HEK293 (cell line): ENCODE data around the gene SDC3.

ENCODE experiments used
- CTCF ChIA-PET: fragments of 350-600 bp; formaldehyde crosslinking; extraction: SDS; loops from one replicate; lab custom pipeline; 2021; ENCODE audit warnings: antibody characterized with exemption; lab: Yijun Ruan, JAX
- POLR2A ChIA-PET: fragments of 300-600 bp; formaldehyde crosslinking; extraction: SDS; loops from one replicate; lab custom pipeline; 2020; ENCODE audit warnings: antibody characterized with exemption, inconsistent platforms; lab: Yijun Ruan, JAX
- H3K27ac ChIP-seq: fragments of 200-500 bp; sonication (Bioruptor generic); 2 replicates; pipeline ENCODE4 v1.5.1; 2014; ENCODE audit warnings: low read depth, low read length, control low read depth, inconsistent platforms; ENCODE audit errors: extremely low read depth
- H3K36me3 ChIP-seq, 2 experiments: fragments of 200-500 bp in 1 of 2; sonication (Bioruptor generic) in 1 of 2; 1 replicate in 1 of 2; 2 replicates in 1 of 2; pipeline ENCODE4 v1.5.1; 2014 to 2017; ENCODE audit warnings: inconsistent platforms in 2 of 2, low read length in 2 of 2; ENCODE audit not compliant: control insufficient read depth in 2 of 2, insufficient read depth in 1 of 2
- H3K4me1 ChIP-seq: fragments of 200-500 bp; sonication (Bioruptor generic); 2 replicates; pipeline ENCODE4 v1.5.1; 2014; ENCODE audit warnings: mild to moderate bottlenecking, low read length, inconsistent platforms; ENCODE audit not compliant: control insufficient read depth, insufficient read depth
- H3K4me3 ChIP-seq: 2 replicates; pipeline ENCODE4 v1.5.1; 2011; ENCODE audit warnings: low read depth, mild to moderate bottlenecking, control low read depth, low read length, moderate library complexity
- H3K9me3 ChIP-seq: fragments of 200-500 bp; sonication (Bioruptor generic); 2 replicates; pipeline ENCODE4 v1.5.1; 2014; ENCODE audit warnings: low read depth, low read length, inconsistent platforms; ENCODE audit not compliant: control insufficient read depth, insufficient read depth
- EGR2 ChIP-seq: fragments of 450-650 bp; formaldehyde crosslinking; IDR thresholded peaks from 2 replicates; pipeline ENCODE4 v1.5.1; 2016; ENCODE audit warnings: low read depth, missing biosample characterization, missing genetic modification characterization
- GLI4 ChIP-seq: fragments of 450-650 bp; formaldehyde crosslinking; IDR thresholded peaks from 2 replicates; pipeline ENCODE4 v1.5.1; 2016; ENCODE audit warnings: missing biosample characterization, missing genetic modification characterization
- GLIS2 ChIP-seq: fragments of 450-650 bp; formaldehyde crosslinking; IDR thresholded peaks from 2 replicates; pipeline ENCODE4 v1.5.1; 2016; ENCODE audit warnings: missing biosample characterization, missing genetic modification characterization
- KLF1 ChIP-seq: fragments of 450-650 bp; formaldehyde crosslinking; IDR thresholded peaks from 2 replicates; pipeline ENCODE4 v1.5.1; 2016; ENCODE audit warnings: missing biosample characterization, missing genetic modification characterization
- ZFHX2 ChIP-seq: fragments of 450-650 bp; formaldehyde crosslinking; conservative IDR thresholded peaks from 2 replicates; pipeline ENCODE4 v1.5.1; 2016; ENCODE audit warnings: missing biosample characterization, missing genetic modification characterization
- ZNF112 ChIP-seq: fragments of 450-650 bp; formaldehyde crosslinking; IDR thresholded peaks from 2 replicates; pipeline ENCODE4 v1.5.0; 2017; ENCODE audit warnings: missing biosample characterization, missing genetic modification characterization
- ZNF221 ChIP-seq: fragments of 450-650 bp; formaldehyde crosslinking; IDR thresholded peaks from 2 replicates; pipeline ENCODE4 v1.5.1; 2017; ENCODE audit warnings: missing biosample characterization, missing genetic modification characterization, borderline replicate concordance
- ZNF302 ChIP-seq: fragments of 450-650 bp; formaldehyde crosslinking; IDR thresholded peaks from 2 replicates; pipeline ENCODE4 v1.5.1; 2016; ENCODE audit warnings: missing biosample characterization, missing genetic modification characterization, low read depth
- ZNF311 ChIP-seq: fragments of 450-650 bp; formaldehyde crosslinking; IDR thresholded peaks from 2 replicates; pipeline ENCODE4 v1.5.1; 2017; ENCODE audit warnings: missing biosample characterization, missing genetic modification characterization, borderline replicate concordance
- ZNF830 ChIP-seq: fragments of 450-650 bp; IDR thresholded peaks from 2 replicates; pipeline ENCODE4 v1.5.0; 2018; ENCODE audit warnings: missing biosample characterization, missing genetic modification characterization, low read depth, mild to moderate bottlenecking, moderate library complexity
- TF ChIP-seq, protein P1 (sequence below): fragments of 450-650 bp; formaldehyde crosslinking; IDR thresholded peaks from 2 replicates; pipeline ENCODE4 v1.5.1; 2016; ENCODE audit warnings: missing biosample characterization, missing genetic modification characterization
- TF ChIP-seq, protein P2 (sequence below): fragments of 450-650 bp; formaldehyde crosslinking; IDR thresholded peaks from 2 replicates; pipeline ENCODE4 v1.5.1; 2017; ENCODE audit warnings: missing biosample characterization, missing genetic modification characterization
- TF ChIP-seq, protein P3 (sequence below): fragments of 450-650 bp; formaldehyde crosslinking; optimal IDR thresholded peaks from 2 replicates; pipeline ENCODE3; 2016; ENCODE audit warnings: missing biosample characterization, mild to moderate bottlenecking, missing genetic modification characterization
- TF ChIP-seq, protein P4 (sequence below): fragments of 450-650 bp; formaldehyde crosslinking; IDR thresholded peaks from 2 replicates; pipeline ENCODE4 v1.5.1; 2016; ENCODE audit warnings: missing biosample characterization, missing genetic modification characterization

The SDC3 gene

DNA sequence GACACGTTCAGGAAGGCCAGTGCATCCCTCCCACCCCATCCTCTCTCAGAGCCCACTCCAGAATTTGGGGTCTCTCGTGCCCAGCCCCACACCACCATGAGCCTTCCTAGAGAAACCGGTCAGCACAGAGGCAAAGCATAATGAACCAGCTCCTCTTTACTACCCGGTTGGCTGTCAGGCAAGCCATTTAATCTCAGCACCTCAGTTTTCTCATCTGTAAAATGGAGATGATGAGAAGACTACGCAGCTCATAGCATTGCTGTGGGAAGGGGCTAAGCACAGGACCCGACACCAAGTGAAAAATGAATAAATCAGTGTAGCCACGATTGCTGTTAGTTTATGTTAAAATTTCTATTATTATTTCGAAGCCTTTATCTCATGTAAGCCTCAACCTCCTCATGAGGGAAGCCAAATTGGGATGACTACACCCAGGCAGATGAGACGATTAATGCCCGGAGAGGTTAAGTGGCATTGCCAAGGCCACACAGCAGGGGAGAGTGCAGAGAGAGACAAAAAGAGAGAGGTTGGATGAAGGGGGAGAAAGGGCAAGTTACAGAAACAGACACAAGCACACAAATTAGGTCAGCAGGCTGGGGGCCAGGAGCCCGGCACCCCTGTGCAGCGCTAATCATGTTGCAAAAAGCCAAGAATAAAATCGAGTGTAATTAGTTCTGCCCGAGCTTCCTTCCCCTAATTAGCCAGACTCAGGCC, 25.7 kb downstream of the SDC3 start:
- Histone ChIP-seq H3K4me1 (peaks cover 8% of the 10 kb centered on the region), H3K36me3 (no peaks in the 10 kb centered on the region), H3K27ac (no peak overlapping the region), H3K9me3 (no peaks in the 10 kb centered on the region), H3K4me3 (no peak overlapping the region)
- CTCF ChIA-PET: interaction anchor here (0.6 to 1.6 kb wide), 4 partner anchors 24 to 81 kb away, joined by 3 to 6 read pairs (median 3); no protein-coding TSS in a partner anchor
- TF ChIP-seq GLI4 (tag by site-specific recombination) (no peak), KLF1 (tag by site-specific recombination) (no peak), ZNF830 (tag by site-specific recombination) (no peak)
- TF ChIP-seq, protein P1, sequence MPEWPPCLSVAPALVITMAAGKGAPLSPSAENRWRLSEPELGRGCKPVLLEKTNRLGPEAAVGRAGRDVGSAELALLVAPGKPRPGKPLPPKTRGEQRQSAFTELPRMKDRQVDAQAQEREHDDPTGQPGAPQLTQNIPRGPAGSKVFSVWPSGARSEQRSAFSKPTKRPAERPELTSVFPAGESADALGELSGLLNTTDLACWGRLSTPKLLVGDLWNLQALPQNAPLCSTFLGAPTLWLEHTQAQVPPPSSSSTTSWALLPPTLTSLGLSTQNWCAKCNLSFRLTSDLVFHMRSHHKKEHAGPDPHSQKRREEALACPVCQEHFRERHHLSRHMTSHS (tag by site-specific recombination): no peak
- TF ChIP-seq, protein P2, sequence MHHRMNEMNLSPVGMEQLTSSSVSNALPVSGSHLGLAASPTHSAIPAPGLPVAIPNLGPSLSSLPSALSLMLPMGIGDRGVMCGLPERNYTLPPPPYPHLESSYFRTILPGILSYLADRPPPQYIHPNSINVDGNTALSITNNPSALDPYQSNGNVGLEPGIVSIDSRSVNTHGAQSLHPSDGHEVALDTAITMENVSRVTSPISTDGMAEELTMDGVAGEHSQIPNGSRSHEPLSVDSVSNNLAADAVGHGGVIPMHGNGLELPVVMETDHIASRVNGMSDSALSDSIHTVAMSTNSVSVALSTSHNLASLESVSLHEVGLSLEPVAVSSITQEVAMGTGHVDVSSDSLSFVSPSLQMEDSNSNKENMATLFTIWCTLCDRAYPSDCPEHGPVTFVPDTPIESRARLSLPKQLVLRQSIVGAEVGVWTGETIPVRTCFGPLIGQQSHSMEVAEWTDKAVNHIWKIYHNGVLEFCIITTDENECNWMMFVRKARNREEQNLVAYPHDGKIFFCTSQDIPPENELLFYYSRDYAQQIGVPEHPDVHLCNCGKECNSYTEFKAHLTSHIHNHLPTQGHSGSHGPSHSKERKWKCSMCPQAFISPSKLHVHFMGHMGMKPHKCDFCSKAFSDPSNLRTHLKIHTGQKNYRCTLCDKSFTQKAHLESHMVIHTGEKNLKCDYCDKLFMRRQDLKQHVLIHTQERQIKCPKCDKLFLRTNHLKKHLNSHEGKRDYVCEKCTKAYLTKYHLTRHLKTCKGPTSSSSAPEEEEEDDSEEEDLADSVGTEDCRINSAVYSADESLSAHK (tag by site-specific recombination): no peak
- POLR2A ChIA-PET: no interaction called here

DNA sequence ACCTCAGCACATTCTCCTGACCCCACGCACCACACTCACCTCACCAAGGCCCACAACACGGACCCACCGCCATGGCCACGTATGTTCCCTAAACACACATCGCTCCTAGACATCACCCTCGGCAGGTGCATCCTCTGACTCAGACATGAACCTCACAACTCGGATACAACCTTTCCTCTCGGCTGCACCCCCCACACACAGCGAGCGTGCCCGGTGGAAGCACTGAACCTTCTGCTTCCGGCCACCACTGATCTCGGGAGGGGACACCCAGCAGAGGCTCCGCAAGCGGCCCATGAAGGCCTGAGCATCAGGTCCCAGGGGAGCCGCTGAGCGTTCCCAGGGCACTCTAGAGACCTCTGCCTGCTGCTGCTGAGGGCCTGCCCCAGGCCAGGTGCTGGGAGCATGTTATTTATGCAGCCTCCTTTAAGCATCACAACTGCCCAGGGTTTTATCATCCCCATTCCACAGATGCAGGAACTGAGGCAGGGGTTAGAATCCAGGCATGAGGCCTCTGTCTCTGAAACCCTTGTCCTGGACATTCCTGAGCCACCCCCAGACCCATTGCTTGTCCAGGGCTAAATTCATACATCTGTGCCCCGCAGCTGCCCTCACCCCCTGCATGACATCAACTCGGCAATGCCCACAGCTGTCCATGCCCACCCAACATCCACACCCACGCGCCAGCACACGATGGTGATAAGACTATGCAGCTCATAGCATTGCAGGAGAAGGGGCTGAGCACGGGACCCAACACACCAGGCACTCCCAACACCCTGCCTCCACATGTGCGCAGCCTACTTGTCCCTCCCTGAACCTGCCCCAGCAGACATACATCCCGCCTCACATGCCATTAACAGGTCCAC, 27.0 kb downstream of the SDC3 start:
- Histone ChIP-seq H3K36me3 (no peaks in the 10 kb centered on the region), H3K4me1 (peaks cover 8% of the 10 kb centered on the region), H3K4me3 (no peak overlapping the region), H3K27ac (no peak overlapping the region), H3K9me3 (no peaks in the 10 kb centered on the region)
- TF ChIP-seq ZNF112 (tag by site-specific recombination): no peak
- peak; percentile 33; the same call in 1 of the 2 replicates for TF ChIP-seq GLIS2 (tag by site-specific recombination)
- TF ChIP-seq ZNF221 (tag by site-specific recombination): no peak
- TF ChIP-seq, protein P3, sequence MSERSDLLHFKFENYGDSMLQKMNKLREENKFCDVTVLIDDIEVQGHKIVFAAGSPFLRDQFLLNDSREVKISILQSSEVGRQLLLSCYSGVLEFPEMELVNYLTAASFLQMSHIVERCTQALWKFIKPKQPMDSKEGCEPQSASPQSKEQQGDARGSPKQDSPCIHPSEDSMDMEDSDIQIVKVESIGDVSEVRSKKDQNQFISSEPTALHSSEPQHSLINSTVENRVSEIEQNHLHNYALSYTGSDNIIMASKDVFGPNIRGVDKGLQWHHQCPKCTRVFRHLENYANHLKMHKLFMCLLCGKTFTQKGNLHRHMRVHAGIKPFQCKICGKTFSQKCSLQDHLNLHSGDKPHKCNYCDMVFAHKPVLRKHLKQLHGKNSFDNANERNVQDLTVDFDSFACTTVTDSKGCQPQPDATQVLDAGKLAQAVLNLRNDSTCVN (tag by site-specific recombination): peak; percentile 5
- TF ChIP-seq EGR2: peak; percentile 78
- no peak for TF ChIP-seq ZNF311 (tag by site-specific recombination)
- TF ChIP-seq, protein P4, sequence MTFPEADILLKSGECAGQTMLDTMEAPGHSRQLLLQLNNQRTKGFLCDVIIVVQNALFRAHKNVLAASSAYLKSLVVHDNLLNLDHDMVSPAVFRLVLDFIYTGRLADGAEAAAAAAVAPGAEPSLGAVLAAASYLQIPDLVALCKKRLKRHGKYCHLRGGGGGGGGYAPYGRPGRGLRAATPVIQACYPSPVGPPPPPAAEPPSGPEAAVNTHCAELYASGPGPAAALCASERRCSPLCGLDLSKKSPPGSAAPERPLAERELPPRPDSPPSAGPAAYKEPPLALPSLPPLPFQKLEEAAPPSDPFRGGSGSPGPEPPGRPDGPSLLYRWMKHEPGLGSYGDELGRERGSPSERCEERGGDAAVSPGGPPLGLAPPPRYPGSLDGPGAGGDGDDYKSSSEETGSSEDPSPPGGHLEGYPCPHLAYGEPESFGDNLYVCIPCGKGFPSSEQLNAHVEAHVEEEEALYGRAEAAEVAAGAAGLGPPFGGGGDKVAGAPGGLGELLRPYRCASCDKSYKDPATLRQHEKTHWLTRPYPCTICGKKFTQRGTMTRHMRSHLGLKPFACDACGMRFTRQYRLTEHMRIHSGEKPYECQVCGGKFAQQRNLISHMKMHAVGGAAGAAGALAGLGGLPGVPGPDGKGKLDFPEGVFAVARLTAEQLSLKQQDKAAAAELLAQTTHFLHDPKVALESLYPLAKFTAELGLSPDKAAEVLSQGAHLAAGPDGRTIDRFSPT: peak; percentile 56; the same call in 1 of the 2 replicates
- TF ChIP-seq ZFHX2 (tag by site-specific recombination): peak; percentile 92
- no peak for TF ChIP-seq ZNF302 (tag by site-specific recombination)
- POLR2A ChIA-PET: no interaction called here
- CTCF ChIA-PET: interaction anchor here (0.6 kb wide), 1 partner anchor 30 kb away, joined by 4 read pairs; no protein-coding TSS in a partner anchor
